ENCODE results near the gene P2RX4. TPM values are rescaled to one million over a fixed set of nuclear protein-coding genes. Genes with fewer than 3 reads are reported as not detected.

P2RX4 gene
- total and polyA plus RNA-seq, 4 donors, result 16.5 to 32.1 (median 21.8) TPM

DNA sequence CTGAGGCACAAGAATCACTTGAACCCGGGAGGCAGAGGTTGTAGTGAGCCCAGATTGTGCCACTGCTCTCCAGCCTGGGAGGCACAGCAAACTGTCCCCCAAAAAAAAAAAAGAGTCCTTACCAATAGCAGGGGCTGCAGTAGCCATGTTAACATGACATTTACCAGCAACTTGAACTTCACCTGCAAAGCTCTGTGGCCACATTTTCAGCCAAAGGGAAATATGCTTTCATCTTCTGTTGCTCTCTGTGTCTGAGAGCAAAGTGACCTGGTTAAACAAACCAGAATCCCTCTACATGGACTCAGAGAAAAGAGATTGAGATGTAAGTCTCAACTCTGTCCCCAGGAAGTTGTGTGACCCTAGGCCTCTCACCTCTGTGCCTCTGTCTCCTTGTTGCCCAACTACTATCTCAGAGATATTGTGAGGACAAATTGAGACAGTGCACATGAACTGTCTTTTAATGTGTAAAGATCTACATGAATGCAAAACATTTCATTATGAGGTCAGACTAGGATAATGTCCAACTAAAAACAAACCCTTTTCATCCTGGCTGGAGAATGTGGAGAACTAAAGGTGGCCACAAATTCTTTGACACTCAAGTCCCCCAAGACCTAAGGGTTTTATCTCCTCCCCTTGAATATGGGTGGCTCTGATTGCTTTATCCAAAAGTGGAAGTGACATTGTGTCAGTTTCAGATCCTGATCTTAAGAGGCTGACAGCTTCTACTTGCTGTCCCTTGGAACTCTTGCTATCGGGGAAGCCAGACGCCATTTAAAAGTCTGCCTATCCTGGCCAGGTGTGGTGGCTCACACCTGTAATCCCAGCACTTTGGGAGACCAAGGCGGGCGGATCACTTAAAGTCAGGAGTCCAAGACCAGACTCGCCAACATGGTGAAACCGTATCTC, 24.7 kb upstream of the P2RX4 start:
- Histone ChIP-seq H3K9ac (ENCODE audit: low read depth in 1 of 2, low read length in 2 of 2) (no peak overlapping the region), H3K36me3 (ENCODE audit: control insufficient read depth in 4 of 4, insufficient read depth in 3 of 4, low read depth in 1 of 4, low read length in 3 of 4) (peaks cover 0 to 22% (median 9%) of the 10 kb centered on the region in 4 donors), H3K4me1 (ENCODE audit: control insufficient read depth in 4 of 4, insufficient read depth in 4 of 4, low read length in 3 of 4) (no peaks in the 10 kb centered on the region), H3K27ac (ENCODE audit: low read depth in 1 of 2, low read length in 2 of 2) (no peak overlapping the region), H3K27me3 (ENCODE audit: control insufficient read depth in 4 of 4, insufficient read depth in 4 of 4, low read length in 3 of 4) (no peaks in the 10 kb centered on the region), H3K4me3 (ENCODE audit: low read depth in 1 of 3, low read length in 3 of 3) (no peak overlapping the region), H3K9me3 (ENCODE audit: control insufficient read depth in 4 of 4, low read length in 3 of 4) (no peaks in the 10 kb centered on the region)
- TF ChIP-seq JUND (IDR thresholded peaks at IDR 0.05) (no peak), HNF4G (IDR thresholded peaks at IDR 0.05) (no peak), RAD21 (IDR thresholded peaks at IDR 0.05) (no peak), TAF1 (conservative IDR thresholded peaks at IDR 0.05) (no peak), HNF4A (conservative IDR thresholded peaks at IDR 0.05) (no peak), EGR1 (IDR thresholded peaks at IDR 0.05; ENCODE audit: low read depth in 2 of 2) (no peak), YY1 (IDR thresholded peaks at IDR 0.05) (no peak), NR2F2 (IDR thresholded peaks at IDR 0.05) (no peak), SP1 (IDR thresholded peaks at IDR 0.05) (no peak), FOXA1 (IDR thresholded peaks at IDR 0.05) (no peak)
- TF ChIP-seq, protein P1, sequence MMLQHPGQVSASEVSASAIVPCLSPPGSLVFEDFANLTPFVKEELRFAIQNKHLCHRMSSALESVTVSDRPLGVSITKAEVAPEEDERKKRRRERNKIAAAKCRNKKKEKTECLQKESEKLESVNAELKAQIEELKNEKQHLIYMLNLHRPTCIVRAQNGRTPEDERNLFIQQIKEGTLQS (IDR thresholded peaks at IDR 0.05), result no peak
- TF ChIP-seq, protein P2, sequence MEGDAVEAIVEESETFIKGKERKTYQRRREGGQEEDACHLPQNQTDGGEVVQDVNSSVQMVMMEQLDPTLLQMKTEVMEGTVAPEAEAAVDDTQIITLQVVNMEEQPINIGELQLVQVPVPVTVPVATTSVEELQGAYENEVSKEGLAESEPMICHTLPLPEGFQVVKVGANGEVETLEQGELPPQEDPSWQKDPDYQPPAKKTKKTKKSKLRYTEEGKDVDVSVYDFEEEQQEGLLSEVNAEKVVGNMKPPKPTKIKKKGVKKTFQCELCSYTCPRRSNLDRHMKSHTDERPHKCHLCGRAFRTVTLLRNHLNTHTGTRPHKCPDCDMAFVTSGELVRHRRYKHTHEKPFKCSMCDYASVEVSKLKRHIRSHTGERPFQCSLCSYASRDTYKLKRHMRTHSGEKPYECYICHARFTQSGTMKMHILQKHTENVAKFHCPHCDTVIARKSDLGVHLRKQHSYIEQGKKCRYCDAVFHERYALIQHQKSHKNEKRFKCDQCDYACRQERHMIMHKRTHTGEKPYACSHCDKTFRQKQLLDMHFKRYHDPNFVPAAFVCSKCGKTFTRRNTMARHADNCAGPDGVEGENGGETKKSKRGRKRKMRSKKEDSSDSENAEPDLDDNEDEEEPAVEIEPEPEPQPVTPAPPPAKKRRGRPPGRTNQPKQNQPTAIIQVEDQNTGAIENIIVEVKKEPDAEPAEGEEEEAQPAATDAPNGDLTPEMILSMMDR (IDR thresholded peaks at IDR 0.05; ENCODE audit: low read depth, low read length, missing input control), result no peak
- TF ChIP-seq, protein P3, sequence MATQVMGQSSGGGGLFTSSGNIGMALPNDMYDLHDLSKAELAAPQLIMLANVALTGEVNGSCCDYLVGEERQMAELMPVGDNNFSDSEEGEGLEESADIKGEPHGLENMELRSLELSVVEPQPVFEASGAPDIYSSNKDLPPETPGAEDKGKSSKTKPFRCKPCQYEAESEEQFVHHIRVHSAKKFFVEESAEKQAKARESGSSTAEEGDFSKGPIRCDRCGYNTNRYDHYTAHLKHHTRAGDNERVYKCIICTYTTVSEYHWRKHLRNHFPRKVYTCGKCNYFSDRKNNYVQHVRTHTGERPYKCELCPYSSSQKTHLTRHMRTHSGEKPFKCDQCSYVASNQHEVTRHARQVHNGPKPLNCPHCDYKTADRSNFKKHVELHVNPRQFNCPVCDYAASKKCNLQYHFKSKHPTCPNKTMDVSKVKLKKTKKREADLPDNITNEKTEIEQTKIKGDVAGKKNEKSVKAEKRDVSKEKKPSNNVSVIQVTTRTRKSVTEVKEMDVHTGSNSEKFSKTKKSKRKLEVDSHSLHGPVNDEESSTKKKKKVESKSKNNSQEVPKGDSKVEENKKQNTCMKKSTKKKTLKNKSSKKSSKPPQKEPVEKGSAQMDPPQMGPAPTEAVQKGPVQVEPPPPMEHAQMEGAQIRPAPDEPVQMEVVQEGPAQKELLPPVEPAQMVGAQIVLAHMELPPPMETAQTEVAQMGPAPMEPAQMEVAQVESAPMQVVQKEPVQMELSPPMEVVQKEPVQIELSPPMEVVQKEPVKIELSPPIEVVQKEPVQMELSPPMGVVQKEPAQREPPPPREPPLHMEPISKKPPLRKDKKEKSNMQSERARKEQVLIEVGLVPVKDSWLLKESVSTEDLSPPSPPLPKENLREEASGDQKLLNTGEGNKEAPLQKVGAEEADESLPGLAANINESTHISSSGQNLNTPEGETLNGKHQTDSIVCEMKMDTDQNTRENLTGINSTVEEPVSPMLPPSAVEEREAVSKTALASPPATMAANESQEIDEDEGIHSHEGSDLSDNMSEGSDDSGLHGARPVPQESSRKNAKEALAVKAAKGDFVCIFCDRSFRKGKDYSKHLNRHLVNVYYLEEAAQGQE (IDR thresholded peaks at IDR 0.05), result no peak
- TF ChIP-seq, protein P4, sequence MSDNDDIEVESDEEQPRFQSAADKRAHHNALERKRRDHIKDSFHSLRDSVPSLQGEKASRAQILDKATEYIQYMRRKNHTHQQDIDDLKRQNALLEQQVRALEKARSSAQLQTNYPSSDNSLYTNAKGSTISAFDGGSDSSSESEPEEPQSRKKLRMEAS (IDR thresholded peaks at IDR 0.05), result no peak
- DNase-seq (ENCODE audit: low spot score), result no peak
- WGBS, result 96% methylated on average over 7 of the region's 7 CpGs

DNA sequence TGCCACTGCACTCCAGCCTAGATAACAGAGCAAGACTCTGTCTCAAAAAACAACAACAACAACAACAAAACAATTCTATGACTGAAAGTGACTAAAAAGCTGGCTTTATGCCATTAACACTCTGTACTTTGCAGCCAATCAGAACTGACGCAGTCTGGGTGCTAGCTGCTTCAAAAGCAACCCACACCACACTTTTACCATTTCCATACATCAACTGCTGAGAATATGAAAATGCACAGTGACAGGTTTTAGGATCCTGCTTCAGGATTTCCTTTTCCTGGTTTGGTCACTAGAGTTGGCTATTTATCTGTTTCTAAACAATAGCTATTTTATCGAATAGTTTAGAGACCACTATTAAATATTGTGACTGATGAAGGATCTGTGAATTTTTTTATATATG, 23.1 kb upstream of the P2RX4 start:
- no peak for DNase-seq (ENCODE audit: low spot score)
- 84% methylated on average over 2 of the region's 2 CpGs for WGBS
- TF ChIP-seq RXRA (IDR thresholded peaks at IDR 0.05) (no peak), SP1 (IDR thresholded peaks at IDR 0.05) (no peak), JUND (IDR thresholded peaks at IDR 0.05) (no peak)
- TF ChIP-seq, protein P4 (IDR thresholded peaks at IDR 0.05), result no peak
- Histone ChIP-seq H3K27ac (ENCODE audit: low read depth in 1 of 2, low read length in 2 of 2) (no peak overlapping the region), H3K36me3 (ENCODE audit: control insufficient read depth in 4 of 4, insufficient read depth in 3 of 4, low read depth in 1 of 4, low read length in 3 of 4) (peaks cover 0 to 16% (median 7%) of the 10 kb centered on the region in 4 donors), H3K4me3 (ENCODE audit: low read depth in 1 of 3, low read length in 3 of 3) (no peak overlapping the region), H3K9ac (ENCODE audit: low read depth in 1 of 2, low read length in 2 of 2) (no peak overlapping the region), H3K4me1 (ENCODE audit: control insufficient read depth in 4 of 4, insufficient read depth in 4 of 4, low read length in 3 of 4) (no peaks in the 10 kb centered on the region), H3K9me3 (ENCODE audit: control insufficient read depth in 4 of 4, low read length in 3 of 4) (no peaks in the 10 kb centered on the region), H3K27me3 (ENCODE audit: control insufficient read depth in 4 of 4, insufficient read depth in 4 of 4, low read length in 3 of 4) (no peaks in the 10 kb centered on the region)

All from liver (tissue), 9 donors.